Panc1 (cell line): ENCODE data around the gene TFB2M. TPM values are rescaled to one million over a fixed set of nuclear protein-coding genes. Genes with fewer than 3 reads are reported as not detected.

Experiments used
- ATAC-seq: fragments of 200-7000 bp; cut with Tn5 transposase; 2 replicates; pipeline ENCODE4 v1.9.1; 2020; ENCODE audit warnings: mild to moderate bottlenecking, moderate library complexity
- BruUV-seq: library from RNA; stranded (reverse); fragments of 400-500 nt; replicated peaks from 2 replicates; lab custom pipeline; 2021; lab: Mats Ljungman, UMichigan
- CTCF ChIA-PET: fragments of 300-600 bp; sonication (Branson Sonifier 250); formaldehyde crosslinking; loops from one replicate; lab custom pipeline; 2022; ENCODE audit warnings: antibody characterized with exemption; lab: Charles Lee
- POLR2A ChIA-PET: fragments of 300-600 bp; sonication (Branson Sonifier 250); formaldehyde crosslinking; loops from one replicate; lab custom pipeline; 2022; ENCODE audit warnings: antibody characterized with exemption; lab: Charles Lee
- DNase-seq: peaks from one replicate; pipeline ENCODE4 v3.0.0-alpha.2; 2010; ENCODE audit warnings: low read depth, low spot score
- H3K27ac ChIP-seq: 2 replicates; pipeline ENCODE4 v1.5.1; 2011; ENCODE audit warnings: mild to moderate bottlenecking, low read length, inconsistent platforms
- H3K27me3 ChIP-seq: fragments of 200-500 bp; sonication (Bioruptor generic); 2 replicates; pipeline ENCODE4 v1.6.0; 2014; ENCODE audit warnings: low read length, inconsistent platforms; ENCODE audit not compliant: control insufficient read depth, insufficient read depth
- H3K36me3 ChIP-seq: fragments of 200-500 bp; sonication (Bioruptor generic); 2 replicates; pipeline ENCODE4 v1.5.1; 2014; ENCODE audit warnings: inconsistent platforms, mild to moderate bottlenecking, low read length, moderate library complexity; ENCODE audit not compliant: control insufficient read depth, insufficient read depth
- H3K4me1 ChIP-seq: 2 replicates; pipeline ENCODE4 v1.5.1; 2011; ENCODE audit warnings: inconsistent platforms, mild to moderate bottlenecking, low read length, moderate library complexity; ENCODE audit not compliant: control insufficient read depth, insufficient read depth
- H3K4me3 ChIP-seq, 2 experiments: 2 replicates each; pipeline ENCODE4 v1.5.1; 2011 to 2012; ENCODE audit warnings: low read depth in 2 of 2, low read length in 2 of 2, mild to moderate bottlenecking in 2 of 2, inconsistent platforms in 1 of 2, moderate library complexity in 1 of 2
- H3K9me3 ChIP-seq: fragments of 200-500 bp; sonication (Bioruptor generic); 2 replicates; pipeline ENCODE4 v1.5.1; 2014; ENCODE audit warnings: low read depth, mild to moderate bottlenecking, inconsistent platforms, low read length, moderate library complexity; ENCODE audit not compliant: control insufficient read depth, insufficient read depth
- CTCF ChIP-seq: fragments of 450-650 bp; IDR thresholded peaks from 2 replicates; pipeline ENCODE4 v1.5.1; 2017; ENCODE audit warnings: mild to moderate bottlenecking
- POLR2AphosphoS5 ChIP-seq: IDR thresholded peaks from 2 replicates; pipeline ENCODE4 v1.6.1; 2012; ENCODE audit warnings: mild to moderate bottlenecking, low read depth, low read length, moderate library complexity
- REST ChIP-seq, 2 experiments: IDR thresholded peaks; 2 replicates each; pipeline ENCODE4 v1.6.1; 2011 to 2012; ENCODE audit warnings: low read depth in 2 of 2, control low read depth in 1 of 2, low read length in 1 of 2, mild to moderate bottlenecking in 1 of 2, moderate library complexity in 1 of 2; ENCODE audit not compliant: insufficient read depth in 1 of 2
- SIN3A ChIP-seq: IDR thresholded peaks from 2 replicates; pipeline ENCODE4 v1.6.1; 2012; ENCODE audit warnings: low read depth, mild to moderate bottlenecking, low read length, moderate library complexity, borderline replicate concordance; ENCODE audit not compliant: insufficient read depth
- TCF7L2 ChIP-seq: IDR thresholded peaks from 2 replicates; pipeline ENCODE4 v1.6.1; 2011; ENCODE audit warnings: mild to moderate bottlenecking, low read depth, low read length, inconsistent platforms
- in situ Hi-C: cut with HindIII; loops from 2 replicates; pipeline ENCODE4 v1.10.0; 2016; ENCODE audit warnings: low sequenced_read_pairs, low pct_unique_long_range_greater_than_20kb
- intact Hi-C: fragments of 100-400 bp; cut with micrococcal nuclease; formaldehyde crosslinking; loops from one replicate; pipeline ENCODE4 v1.10.0; 2022; ENCODE audit not compliant: unreplicated experiment
- total RNA-seq: library from RNA; stranded (reverse); gene quantifications from one replicate; pipeline ENCODE4 v1.2.1, GENCODE V29; 2021; ENCODE audit not compliant: unreplicated experiment

The TFB2M gene
- total RNA-seq, 1 experiment from 2014 or later, result 21.0 TPM

- no peak overlapping the region for H3K4me3 ChIP-seq
- TF ChIP-seq CTCF (no peak), SIN3A (no peak), POLR2AphosphoS5 (no peak), TCF7L2 (no peak), REST (IDR thresholded peaks at IDR 0.05; ENCODE audit: insufficient read depth in 1 of 2, low read depth in 2 of 2, low read length in 1 of 2) (no peak)
- CTCF ChIA-PET, result no interaction called here
- DNase-seq (no peak), ATAC-seq (no peak)
- H3K27ac ChIP-seq, result no peak overlapping the region
- H3K27me3 ChIP-seq, result no peaks in the 10 kb centered on the region
- no peaks in the 10 kb centered on the region for H3K36me3 ChIP-seq
- intact Hi-C loops, result no loop called here
- peaks cover 11% of the 10 kb centered on the region; the same call in 1 of the 2 replicates for H3K9me3 ChIP-seq
- in situ Hi-C loops, result no loop called here
- POLR2A ChIA-PET, result no interaction called here
- no TSS peak for BruUV-seq
- H3K4me1 ChIP-seq, result no peaks in the 10 kb centered on the region
Measured at GRCh38 chr1:246600579-246600978, 34.5 kb upstream of the TFB2M start.

- in situ Hi-C loops, result no loop called here
Measured at GRCh38 chr1:246599315-246599714, 33.3 kb upstream of the TFB2M start.

More at GRCh38 chr1:246599315-246599714, 33.3 kb upstream of the TFB2M start:
- BruUV-seq, result no TSS peak
- no peak overlapping the region for H3K27ac ChIP-seq
- no peak for TF ChIP-seq POLR2AphosphoS5
- no peak for TF ChIP-seq REST (IDR thresholded peaks at IDR 0.05; ENCODE audit: insufficient read depth in 1 of 2, low read depth in 2 of 2, low read length in 1 of 2)
- no peak for TF ChIP-seq TCF7L2
- no peak for TF ChIP-seq SIN3A
- TF ChIP-seq CTCF, result no peak
- no peak for DNase-seq
- no peaks in the 10 kb centered on the region for H3K4me1 ChIP-seq
- ChIA-PET CTCF (no interaction called here), POLR2A (no interaction called here)
- ATAC-seq, result no peak
- peaks cover 11% of the 10 kb centered on the region; the same call in 1 of the 2 replicates for H3K9me3 ChIP-seq
- no peak overlapping the region for H3K4me3 ChIP-seq
- H3K36me3 ChIP-seq, result no peaks in the 10 kb centered on the region
- no peaks in the 10 kb centered on the region for H3K27me3 ChIP-seq
- intact Hi-C loops, result no loop called here
